Transverse colon (tissue), 4 donors: ENCODE measurements around the gene RNF126. TPM values are rescaled to one million over a fixed set of nuclear protein-coding genes. Genes with fewer than 3 reads are reported as not detected.

ENCODE experiments used
- DNase-seq: peaks from one replicate; pipeline ENCODE4 v3.0.0-alpha.2; 2019
- H3K27ac ChIP-seq, 4 donors: fragments of 200-600 bp; sonication (generic); 2 replicates each; pipeline ENCODE4 v1.5.1; 2016 to 2018; ENCODE audit warnings: inconsistent platforms in 4 of 4
- H3K27me3 ChIP-seq: fragments of 200-600 bp; sonication (generic); 2 replicates; pipeline ENCODE4 v1.5.1; 2017; ENCODE audit warnings: inconsistent platforms
- H3K36me3 ChIP-seq, 4 donors: fragments of 200-600 bp; sonication (generic); 2 replicates each; pipeline ENCODE4 v1.5.1; 2017 to 2019; ENCODE audit warnings: inconsistent platforms in 4 of 4
- H3K4me1 ChIP-seq, 4 donors: fragments of 200-600 bp; sonication (generic); 2 replicates each; pipeline ENCODE4 v1.5.1; 2017 to 2020; ENCODE audit warnings: inconsistent platforms in 4 of 4
- H3K4me3 ChIP-seq, 4 donors: fragments of 200-600 bp; sonication (generic); 1 replicate in 1 of 4; 2 replicates in 3 of 4; pipeline versions ENCODE4 v1.5.1 to v1.6.1; 2017 to 2019; ENCODE audit warnings: inconsistent platforms in 4 of 4
- H3K9me3 ChIP-seq, 2 donors: fragments of 200-600 bp; sonication (generic); 2 replicates each; pipeline ENCODE4 v1.5.1; 2017 to 2019; ENCODE audit warnings: inconsistent platforms in 2 of 2
- CTCF ChIP-seq, 5 experiments: fragments of 200-600 bp in 3 of 5; fragments of 450-650 bp in 2 of 5; sonication (generic) in 3 of 5; IDR thresholded peaks; 1 replicate in 2 of 5; 2 replicates in 3 of 5; pipeline ENCODE4 v1.5.1; 2016 to 2017; ENCODE audit warnings: antibody characterized with exemption in 5 of 5, inconsistent platforms in 3 of 5, mild to moderate bottlenecking in 2 of 5, moderate library complexity in 1 of 5
- EP300 ChIP-seq: sonication (generic); formaldehyde crosslinking; IDR thresholded peaks from one replicate; pipeline ENCODE4 v1.6.1; 2017; ENCODE audit warnings: antibody characterized with exemption, low read depth
- POLR2A ChIP-seq: fragments of 450-650 bp; IDR thresholded peaks from one replicate; pipeline ENCODE4 v1.6.1; 2016; ENCODE audit warnings: antibody characterized with exemption, mild to moderate bottlenecking, moderate library complexity
- POLR2AphosphoS5 ChIP-seq, 3 donors: sonication (generic); formaldehyde crosslinking; IDR thresholded peaks; one replicate each; pipeline ENCODE4 v1.6.1; 2016; ENCODE audit warnings: antibody characterized with exemption in 3 of 3
- whole genome bisulfite sequencing, 2 donors: methylation state at CpG; one replicate each; pipeline ENCODE4 v1.1.5; 2018; ENCODE audit warnings: low coverage in 1 of 2; 5-methylcytosine and 5-hydroxymethylcytosine counted together
- in situ Hi-C, 4 donors: fragments of 200-750 bp; cut with MboI; loops; one replicate each; pipeline versions ENCODE4 v1.15.0 to v1.15.1; 2017; ENCODE audit warnings: low sequenced_read_pairs in 3 of 4, low pct_ligation_motif_present in 1 of 4, low pct_unique_long_range_greater_than_20kb in 1 of 4
- intact Hi-C: fragments of 100-400 bp; cut with DNase I; formaldehyde crosslinking; loops from one replicate; pipeline ENCODE4 v1.15.1; 2023; ENCODE audit warnings: low total_unique reads
- total RNA-seq, 4 donors: library from RNA; depleted of rRNA; stranded (reverse); fragments of >200 nt; gene quantifications; one replicate each; pipeline ENCODE4 v1.1.0, GENCODE V29; 2016

The RNF126 gene
- total RNA-seq, 4 donors from 2014 or later, result 88.6 to 148 (median 102) TPM

GRCh38 chr19:679418-680286 is 16.6 kb upstream of the RNF126 start:
- in situ Hi-C loops, result no loop called here
- peak overlapping the region; percentile 94 to 99 (median 97) for H3K27ac ChIP-seq
- DNase-seq, result peak; percentile 64
- H3K9me3 ChIP-seq, result no peaks in the 10 kb centered on the region
- TF ChIP-seq CTCF (IDR thresholded peaks at IDR 0.05) (no peak), POLR2A (no peak), POLR2AphosphoS5 (IDR thresholded peaks at IDR 0.05) (peak; percentile 45 to 78 (median 50)), EP300 (peak; percentile 75)
- H3K27me3 ChIP-seq, result peaks cover 30% of the 10 kb centered on the region
- peaks cover 7 to 32% (median 28%) of the 10 kb centered on the region in 4 donors for H3K4me1 ChIP-seq
- H3K36me3 ChIP-seq, result no peaks in the 10 kb centered on the region
- 18% methylated on average over 9 of the region's 69 CpGs; no CpG with 5 or more reads in 1 of the 2 donors for WGBS, 2 donors
- peak overlapping the region; percentile 50 to 94 (median 87) for H3K4me3 ChIP-seq
- intact Hi-C loops, result no loop called here

GRCh38 chr19:678791-679388 is 15.9 kb upstream of the RNF126 start:
- 88 to 89% methylated on average over 1 to 12 of the region's 16 CpGs for WGBS, 2 donors
- Histone ChIP-seq H3K4me1 (peaks cover 7 to 32% (median 28%) of the 10 kb centered on the region in 4 donors), H3K9me3 (no peaks in the 10 kb centered on the region), H3K27ac (peak overlapping the region; percentile 94 to 99 (median 97)), H3K4me3 (peak overlapping the region in 1 of 4 donors; percentile 88), H3K27me3 (peaks cover 34% of the 10 kb centered on the region), H3K36me3 (no peaks in the 10 kb centered on the region)
- in situ Hi-C loops, result no loop called here
- no peak for DNase-seq
- intact Hi-C loops, result no loop called here
- TF ChIP-seq POLR2AphosphoS5 (IDR thresholded peaks at IDR 0.05) (no peak), POLR2A (no peak), EP300 (no peak), CTCF (IDR thresholded peaks at IDR 0.05) (no peak)

GRCh38 chr19:677601-678436 is 14.8 kb upstream of the RNF126 start:
- intact Hi-C loops (no loop called here), in situ Hi-C loops (no loop called here)
- TF ChIP-seq EP300 (no peak), POLR2AphosphoS5 (IDR thresholded peaks at IDR 0.05) (no peak), CTCF (IDR thresholded peaks at IDR 0.05) (no peak), POLR2A (no peak)
- 43 to 70% methylated on average over 3 to 18 of the region's 22 CpGs for WGBS, 2 donors
- Histone ChIP-seq H3K4me3 (peak overlapping the region in 2 of 4 donors; percentile 41 to 49), H3K36me3 (no peaks in the 10 kb centered on the region), H3K27me3 (peaks cover 34% of the 10 kb centered on the region), H3K9me3 (no peaks in the 10 kb centered on the region), H3K4me1 (peaks cover 7 to 32% (median 28%) of the 10 kb centered on the region in 4 donors), H3K27ac (peak overlapping the region; percentile 71 to 99 (median 96))
- DNase-seq, result no peak
